Measurements from ENCODE around the gene PLEKHG4. TPM values are rescaled to one million over a fixed set of nuclear protein-coding genes. Genes with fewer than 3 reads are reported as not detected.

Gene PLEKHG4
- total RNA-seq, 4 donors from 2014 or later: 3.0 to 14.4 (median 6.1) TPM

- 61 to 81% methylated on average over 5 to 10 of the region's 16 CpGs for WGBS, 2 donors (ENCODE audit: low coverage in 1 of 2)
Measured at GRCh38 chr16:67237396-67238277, 41.7 kb upstream of the PLEKHG4 start.

GRCh38 chr16:67238278-67238575 lies 41.1 kb upstream of the PLEKHG4 start:
- WGBS, 2 donors (ENCODE audit: low coverage in 1 of 2): 83% methylated on average over 1 of the region's 3 CpGs; no CpG with 5 or more reads in 1 of the 2 donors
- Histone ChIP-seq H3K27me3 (no peaks in the 10 kb centered on the region), H3K4me1 (peaks cover 0 to 29% (median 7%) of the 10 kb centered on the region in 3 donors), H3K36me3 (peaks cover 0 to 67% of the 10 kb centered on the region in 2 donors), H3K9me3 (no peaks in the 10 kb centered on the region), H3K4me3 (no peak overlapping the region), H3K27ac (no peak overlapping the region)
- ATAC-seq: no peak
- TF ChIP-seq, protein P1, sequence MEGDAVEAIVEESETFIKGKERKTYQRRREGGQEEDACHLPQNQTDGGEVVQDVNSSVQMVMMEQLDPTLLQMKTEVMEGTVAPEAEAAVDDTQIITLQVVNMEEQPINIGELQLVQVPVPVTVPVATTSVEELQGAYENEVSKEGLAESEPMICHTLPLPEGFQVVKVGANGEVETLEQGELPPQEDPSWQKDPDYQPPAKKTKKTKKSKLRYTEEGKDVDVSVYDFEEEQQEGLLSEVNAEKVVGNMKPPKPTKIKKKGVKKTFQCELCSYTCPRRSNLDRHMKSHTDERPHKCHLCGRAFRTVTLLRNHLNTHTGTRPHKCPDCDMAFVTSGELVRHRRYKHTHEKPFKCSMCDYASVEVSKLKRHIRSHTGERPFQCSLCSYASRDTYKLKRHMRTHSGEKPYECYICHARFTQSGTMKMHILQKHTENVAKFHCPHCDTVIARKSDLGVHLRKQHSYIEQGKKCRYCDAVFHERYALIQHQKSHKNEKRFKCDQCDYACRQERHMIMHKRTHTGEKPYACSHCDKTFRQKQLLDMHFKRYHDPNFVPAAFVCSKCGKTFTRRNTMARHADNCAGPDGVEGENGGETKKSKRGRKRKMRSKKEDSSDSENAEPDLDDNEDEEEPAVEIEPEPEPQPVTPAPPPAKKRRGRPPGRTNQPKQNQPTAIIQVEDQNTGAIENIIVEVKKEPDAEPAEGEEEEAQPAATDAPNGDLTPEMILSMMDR (IDR thresholded peaks at IDR 0.05): no peak
- TF ChIP-seq POLR2A (IDR thresholded peaks at IDR 0.05): no peak

More at GRCh38 chr16:67237396-67238277, 41.7 kb upstream of the PLEKHG4 start:
- no peak for ATAC-seq
- no peak overlapping the region for H3K4me3 ChIP-seq
- H3K27ac ChIP-seq: no peak overlapping the region
- peaks cover 0 to 73% of the 10 kb centered on the region in 2 donors for H3K36me3 ChIP-seq
- H3K27me3 ChIP-seq: no peaks in the 10 kb centered on the region
- TF ChIP-seq EP300 (IDR thresholded peaks at IDR 0.05): no peak
- TF ChIP-seq POLR2A (IDR thresholded peaks at IDR 0.05): no peak
- TF ChIP-seq, protein P1 (IDR thresholded peaks at IDR 0.05): no peak
- no peak for TF ChIP-seq POLR2AphosphoS5 (IDR thresholded peaks at IDR 0.05)
- no peaks in the 10 kb centered on the region for H3K9me3 ChIP-seq
- peaks cover 0 to 25% (median 7%) of the 10 kb centered on the region in 3 donors for H3K4me1 ChIP-seq

DNA sequence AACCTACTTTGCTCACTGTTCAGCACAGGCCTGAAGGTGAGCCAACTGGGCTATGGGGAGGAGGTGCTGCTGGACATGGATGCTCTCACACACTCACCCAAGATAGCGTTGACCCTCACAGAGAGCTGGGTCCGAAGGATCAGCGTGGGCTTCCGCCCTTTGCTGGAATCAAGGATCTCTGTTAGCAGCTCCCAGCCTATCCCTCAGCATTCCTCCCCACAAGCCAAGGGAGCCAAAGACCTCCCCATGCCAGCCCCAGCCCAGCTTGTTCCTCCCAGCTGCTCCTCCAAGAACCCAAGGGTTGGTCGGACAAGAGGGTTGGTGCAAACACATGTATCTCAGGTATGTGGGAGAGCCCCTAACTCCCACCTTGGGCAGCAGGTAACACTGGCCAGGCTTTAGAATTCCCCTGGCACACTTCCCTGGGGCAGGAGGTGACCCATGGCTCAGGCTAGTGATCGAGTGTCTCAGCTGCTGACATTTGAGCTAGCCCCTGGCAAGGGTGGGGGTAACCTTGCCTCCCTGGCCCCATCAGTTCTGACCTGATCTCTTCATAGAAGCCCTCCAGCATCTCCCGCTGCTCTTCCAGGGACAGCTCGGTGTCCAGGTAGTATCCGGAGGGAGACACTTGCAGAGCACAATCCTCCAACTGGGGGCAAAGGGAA lies 40.4 kb upstream of the PLEKHG4 start:
- ATAC-seq: no peak
- WGBS, 2 donors (ENCODE audit: low coverage in 1 of 2): 100% methylated on average over 1 to 2 of the region's 9 CpGs
- Histone ChIP-seq H3K27ac (no peak overlapping the region), H3K9me3 (no peaks in the 10 kb centered on the region), H3K36me3 (peaks cover 0 to 60% of the 10 kb centered on the region in 2 donors), H3K4me3 (no peak overlapping the region), H3K27me3 (no peaks in the 10 kb centered on the region), H3K4me1 (peaks cover 0 to 36% (median 10%) of the 10 kb centered on the region in 3 donors)
- no peak for TF ChIP-seq EP300 (IDR thresholded peaks at IDR 0.05)

DNA sequence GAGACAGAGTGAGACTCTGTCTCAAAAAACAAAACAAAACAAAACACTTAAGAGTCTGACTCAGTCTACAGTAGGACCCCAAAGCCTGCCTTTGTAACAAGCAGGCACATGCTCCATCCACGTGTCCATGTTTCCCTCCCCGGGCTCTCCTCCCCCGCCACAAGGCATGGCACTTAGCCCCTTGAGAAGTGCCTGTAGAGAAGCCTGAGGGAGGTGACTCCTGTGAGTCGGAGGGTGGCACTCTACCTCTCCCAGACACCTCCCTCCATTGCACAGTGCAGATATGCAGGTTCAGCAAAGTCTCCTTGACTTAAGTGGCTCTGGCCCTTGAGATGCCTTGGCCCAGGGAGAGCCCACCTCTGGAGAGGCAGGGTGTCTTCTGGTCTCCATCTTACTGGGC lies 38.8 kb upstream of the PLEKHG4 start:
- H3K27ac ChIP-seq: peak overlapping the region in 3 of 4 donors; percentile 30 to 67 (median 60)
- 83 to 92% methylated on average over 1 to 4 of the region's 4 CpGs for WGBS, 2 donors (ENCODE audit: low coverage in 1 of 2)
- H3K4me3 ChIP-seq: no peak overlapping the region
- H3K36me3 ChIP-seq: peaks cover 0 to 44% of the 10 kb centered on the region in 2 donors
- no peaks in the 10 kb centered on the region for H3K27me3 ChIP-seq
- TF ChIP-seq POLR2A (IDR thresholded peaks at IDR 0.05) (no peak), EP300 (IDR thresholded peaks at IDR 0.05) (no peak), POLR2AphosphoS5 (IDR thresholded peaks at IDR 0.05) (no peak)
- TF ChIP-seq, protein P1 (IDR thresholded peaks at IDR 0.05): no peak
- H3K4me1 ChIP-seq: peaks cover 0 to 52% (median 25%) of the 10 kb centered on the region in 3 donors
- ATAC-seq: no peak
- no peaks in the 10 kb centered on the region for H3K9me3 ChIP-seq

- H3K4me3 ChIP-seq: no peak overlapping the region
- WGBS, 2 donors (ENCODE audit: low coverage in 1 of 2): 51 to 53% methylated on average over 4 to 5 of the region's 10 CpGs
- H3K27ac ChIP-seq: peak overlapping the region in 3 of 4 donors; percentile 30 to 67 (median 60)
- peaks cover 0 to 36% of the 10 kb centered on the region in 2 donors for H3K36me3 ChIP-seq
- no peak for ATAC-seq
- H3K4me1 ChIP-seq: peaks cover 0 to 60% (median 29%) of the 10 kb centered on the region in 3 donors
- no peaks in the 10 kb centered on the region for H3K9me3 ChIP-seq
- H3K27me3 ChIP-seq: no peaks in the 10 kb centered on the region
- TF ChIP-seq, protein P1 (IDR thresholded peaks at IDR 0.05): no peak
- TF ChIP-seq POLR2A (IDR thresholded peaks at IDR 0.05) (no peak), POLR2AphosphoS5 (IDR thresholded peaks at IDR 0.05) (no peak), EP300 (IDR thresholded peaks at IDR 0.05) (no peak)
Measured at GRCh38 chr16:67241008-67241900, 38.1 kb upstream of the PLEKHG4 start.

Data from gastroesophageal sphincter (tissue), 4 donors.